WTC11 (cell line): Measurements from ENCODE around the gene TMEM143.

Source experiments
- CBFB ChIP-seq: sonication (generic); formaldehyde crosslinking; IDR thresholded peaks from 2 replicates; pipeline ENCODE4 v1.8.1; 2022; ENCODE audit warnings: mild to moderate bottlenecking, low read depth, missing genetic modification reagents
- CREB1 ChIP-seq: sonication (generic); formaldehyde crosslinking; IDR thresholded peaks from 2 replicates; pipeline ENCODE4 v1.8.0; 2023; ENCODE audit warnings: mild to moderate bottlenecking, missing genetic modification reagents
- ELF4 ChIP-seq: sonication (generic); formaldehyde crosslinking; IDR thresholded peaks from 2 replicates; pipeline ENCODE4 v1.8.1; 2022; ENCODE audit warnings: low read depth, mild to moderate bottlenecking, moderate library complexity, missing genetic modification reagents
- ETV6 ChIP-seq: sonication (generic); formaldehyde crosslinking; IDR thresholded peaks from 2 replicates; pipeline ENCODE4 v1.8.1; 2022; ENCODE audit warnings: mild to moderate bottlenecking, missing genetic modification reagents
- GABPB1 ChIP-seq: sonication (generic); formaldehyde crosslinking; IDR thresholded peaks from 2 replicates; pipeline ENCODE4 v1.8.1; 2023; ENCODE audit warnings: mild to moderate bottlenecking, missing genetic modification reagents
- ZNF121 ChIP-seq: sonication (generic); formaldehyde crosslinking; IDR thresholded peaks from 2 replicates; pipeline ENCODE4 v1.8.0; 2023; ENCODE audit warnings: missing genetic modification reagents
- TF ChIP-seq, protein P1 (sequence below): fragments of 250-450 bp; sonication (Bioruptor Pico); IDR thresholded peaks from 2 replicates; pipeline ENCODE4 v1.8.0; 2021; ENCODE audit warnings: mild to moderate bottlenecking
- TF ChIP-seq, protein P2 (sequence below): fragments of 200-600 bp; IDR thresholded peaks from 2 replicates; pipeline ENCODE4 v1.8.0; 2022; ENCODE audit warnings: antibody characterized with exemption
- TF ChIP-seq, protein P3 (sequence below): sonication (generic); formaldehyde crosslinking; IDR thresholded peaks from 2 replicates; pipeline ENCODE4 v1.8.0; 2022; ENCODE audit warnings: mild to moderate bottlenecking, missing genetic modification reagents
- TF ChIP-seq, protein P4 (sequence below): sonication (generic); formaldehyde crosslinking; IDR thresholded peaks from 2 replicates; pipeline ENCODE4 v1.8.0; 2022; ENCODE audit warnings: mild to moderate bottlenecking, missing genetic modification reagents
- TF ChIP-seq, protein P5 (sequence below): sonication (generic); formaldehyde crosslinking; IDR thresholded peaks from 2 replicates; pipeline ENCODE4 v1.8.1; 2022; ENCODE audit warnings: mild to moderate bottlenecking, moderate library complexity, missing genetic modification reagents

DNA sequence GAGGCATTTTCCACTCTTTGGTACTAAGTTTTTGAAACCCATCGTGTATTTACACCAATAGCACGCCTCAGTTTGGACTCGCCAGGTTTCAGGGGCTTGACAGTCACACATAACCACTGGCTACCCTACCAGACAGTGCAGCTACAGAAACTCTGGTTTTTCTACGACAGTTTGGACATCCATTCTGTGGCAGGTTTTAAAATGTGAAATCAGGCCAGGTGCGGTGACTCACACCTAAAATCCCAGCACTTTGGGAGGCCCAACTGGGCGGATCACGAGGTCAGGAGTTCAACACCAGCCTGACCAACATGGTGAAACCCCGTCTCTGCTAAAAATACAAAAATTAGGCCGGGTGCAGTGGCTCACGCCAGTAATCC is 14.4 kb upstream of the TMEM143 start:
- TF ChIP-seq CREB1 (CRISPR knock-in tag) (no peak), ZNF121 (CRISPR knock-in tag) (no peak), ETV6 (CRISPR knock-in tag) (no peak), ELF4 (CRISPR knock-in tag) (no peak), GABPB1 (CRISPR knock-in tag) (no peak), CBFB (CRISPR knock-in tag) (no peak)
- TF ChIP-seq, protein P1, sequence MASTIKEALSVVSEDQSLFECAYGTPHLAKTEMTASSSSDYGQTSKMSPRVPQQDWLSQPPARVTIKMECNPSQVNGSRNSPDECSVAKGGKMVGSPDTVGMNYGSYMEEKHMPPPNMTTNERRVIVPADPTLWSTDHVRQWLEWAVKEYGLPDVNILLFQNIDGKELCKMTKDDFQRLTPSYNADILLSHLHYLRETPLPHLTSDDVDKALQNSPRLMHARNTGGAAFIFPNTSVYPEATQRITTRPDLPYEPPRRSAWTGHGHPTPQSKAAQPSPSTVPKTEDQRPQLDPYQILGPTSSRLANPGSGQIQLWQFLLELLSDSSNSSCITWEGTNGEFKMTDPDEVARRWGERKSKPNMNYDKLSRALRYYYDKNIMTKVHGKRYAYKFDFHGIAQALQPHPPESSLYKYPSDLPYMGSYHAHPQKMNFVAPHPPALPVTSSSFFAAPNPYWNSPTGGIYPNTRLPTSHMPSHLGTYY (CRISPR knock-in tag) = no peak
- TF ChIP-seq, protein P2, sequence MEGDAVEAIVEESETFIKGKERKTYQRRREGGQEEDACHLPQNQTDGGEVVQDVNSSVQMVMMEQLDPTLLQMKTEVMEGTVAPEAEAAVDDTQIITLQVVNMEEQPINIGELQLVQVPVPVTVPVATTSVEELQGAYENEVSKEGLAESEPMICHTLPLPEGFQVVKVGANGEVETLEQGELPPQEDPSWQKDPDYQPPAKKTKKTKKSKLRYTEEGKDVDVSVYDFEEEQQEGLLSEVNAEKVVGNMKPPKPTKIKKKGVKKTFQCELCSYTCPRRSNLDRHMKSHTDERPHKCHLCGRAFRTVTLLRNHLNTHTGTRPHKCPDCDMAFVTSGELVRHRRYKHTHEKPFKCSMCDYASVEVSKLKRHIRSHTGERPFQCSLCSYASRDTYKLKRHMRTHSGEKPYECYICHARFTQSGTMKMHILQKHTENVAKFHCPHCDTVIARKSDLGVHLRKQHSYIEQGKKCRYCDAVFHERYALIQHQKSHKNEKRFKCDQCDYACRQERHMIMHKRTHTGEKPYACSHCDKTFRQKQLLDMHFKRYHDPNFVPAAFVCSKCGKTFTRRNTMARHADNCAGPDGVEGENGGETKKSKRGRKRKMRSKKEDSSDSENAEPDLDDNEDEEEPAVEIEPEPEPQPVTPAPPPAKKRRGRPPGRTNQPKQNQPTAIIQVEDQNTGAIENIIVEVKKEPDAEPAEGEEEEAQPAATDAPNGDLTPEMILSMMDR = no peak
- TF ChIP-seq, protein P3, sequence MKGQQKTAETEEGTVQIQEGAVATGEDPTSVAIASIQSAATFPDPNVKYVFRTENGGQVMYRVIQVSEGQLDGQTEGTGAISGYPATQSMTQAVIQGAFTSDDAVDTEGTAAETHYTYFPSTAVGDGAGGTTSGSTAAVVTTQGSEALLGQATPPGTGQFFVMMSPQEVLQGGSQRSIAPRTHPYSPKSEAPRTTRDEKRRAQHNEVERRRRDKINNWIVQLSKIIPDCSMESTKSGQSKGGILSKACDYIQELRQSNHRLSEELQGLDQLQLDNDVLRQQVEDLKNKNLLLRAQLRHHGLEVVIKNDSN (CRISPR knock-in tag) = no peak
- TF ChIP-seq, protein P4, sequence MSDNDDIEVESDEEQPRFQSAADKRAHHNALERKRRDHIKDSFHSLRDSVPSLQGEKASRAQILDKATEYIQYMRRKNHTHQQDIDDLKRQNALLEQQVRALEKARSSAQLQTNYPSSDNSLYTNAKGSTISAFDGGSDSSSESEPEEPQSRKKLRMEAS = no peak
- TF ChIP-seq, protein P5, sequence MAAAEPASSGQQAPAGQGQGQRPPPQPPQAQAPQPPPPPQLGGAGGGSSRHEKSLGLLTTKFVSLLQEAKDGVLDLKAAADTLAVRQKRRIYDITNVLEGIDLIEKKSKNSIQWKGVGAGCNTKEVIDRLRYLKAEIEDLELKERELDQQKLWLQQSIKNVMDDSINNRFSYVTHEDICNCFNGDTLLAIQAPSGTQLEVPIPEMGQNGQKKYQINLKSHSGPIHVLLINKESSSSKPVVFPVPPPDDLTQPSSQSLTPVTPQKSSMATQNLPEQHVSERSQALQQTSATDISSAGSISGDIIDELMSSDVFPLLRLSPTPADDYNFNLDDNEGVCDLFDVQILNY (CRISPR knock-in tag) = no peak
